ENCODE data around the gene BCAP31. TPM values are rescaled to one million over a fixed set of nuclear protein-coding genes. Genes with fewer than 3 reads are reported as not detected.
A peak's percentile ranks its signal among the peaks of the same experiment; 100 is the strongest.

BCAP31 gene
- total and polyA plus RNA-seq, 2 of the 13 experiments (the other 11 are each of a cell fraction or from before 2014, with no cell fraction given): 139 to 178 TPM

GRCh38 chrX:153761863-153762262, 37.7 kb upstream of the BCAP31 start:
- ChIA-PET POLR2A (interaction anchor here (2.9 kb wide), 1 partner anchor 34 kb away, joined by 15 read pairs; no protein-coding TSS in a partner anchor), CTCF (ENCODE audit: low intra/inter-chr PET ratio, low total read pairs) (no interaction called here)
- WGBS (ENCODE audit: low lambda C conversion rate): 93% methylated on average over 3 of the region's 15 CpGs
- TF ChIP-seq HOXA7 (CRISPR knock-in tag; IDR thresholded peaks at IDR 0.05) (no peak), ZNF616 (CRISPR knock-in tag; IDR thresholded peaks at IDR 0.05; ENCODE audit: low read depth) (no peak), KDM3A (CRISPR knock-in tag; IDR thresholded peaks at IDR 0.05; ENCODE audit: low read depth) (no peak), ZNF776 (CRISPR knock-in tag; IDR thresholded peaks at IDR 0.05) (no peak), CTCF (CRISPR knock-in tag; IDR thresholded peaks at IDR 0.05) (peak; percentile 14; the same call in 1 of the 2 replicates), PBX3 (CRISPR knock-in tag; IDR thresholded peaks at IDR 0.05; ENCODE audit: borderline replicate concordance) (no peak)
- H4K20me1 ChIP-seq (ENCODE audit: insufficient read depth, low read length): no peaks in the 10 kb centered on the region
- peaks cover 37% of the 10 kb centered on the region for H3K4me1 ChIP-seq (ENCODE audit: insufficient read depth, low read length)
- H3K4me2 ChIP-seq (ENCODE audit: low read depth, low read length): no peak overlapping the region
- ATAC-seq: no peak
- H3K9me3 ChIP-seq (ENCODE audit: low read length): no peaks in the 10 kb centered on the region
- H3K79me2 ChIP-seq (ENCODE audit: insufficient read depth, low read length): no peaks in the 10 kb centered on the region
- BruUV-seq (replicated peaks): no TSS peak
- no peaks in the 10 kb centered on the region for H3K36me3 ChIP-seq (replicated peaks in 1 of 2; ENCODE audit: control insufficient read depth in 1 of 2, insufficient read depth in 2 of 2, low read length in 2 of 2)
- no peak overlapping the region for H3K9ac ChIP-seq (ENCODE audit: insufficient read depth, low read depth, low read length)
- no peak overlapping the region for H3K27ac ChIP-seq (ENCODE audit: extremely low read length, insufficient read depth, low read length)
- no peak for DNase-seq (ENCODE audit: low spot score)
- intact Hi-C loops (cut with micrococcal nuclease; ENCODE audit: unreplicated experiment) (loop anchor here (10.0 kb wide), 1 partner anchor 183 kb away; the partner anchor contains the start of gene RENBP), in situ Hi-C loops (cut with HindIII; ENCODE audit: extremely low pct_ligation_motif_present, low pct_unique_long_range_greater_than_20kb) (no loop called here)
- no peak overlapping the region for H2AFZ ChIP-seq (ENCODE audit: low read length)
- FAIRE-seq: no peak
- H3K4me3 ChIP-seq (replicated peaks in 1 of 3; ENCODE audit: insufficient read depth in 1 of 3, low read depth in 2 of 3, low read length in 3 of 3): no peak overlapping the region
- no peaks in the 10 kb centered on the region for H3K27me3 ChIP-seq (ENCODE audit: control insufficient read depth in 1 of 2, insufficient read depth in 2 of 2, low read length in 2 of 2)

Data from HepG2 (cell line).